RWPE1 (cell line): ENCODE data around the gene MRPS27.

Experiments
- CTCF ChIA-PET: fragments of 350-600 bp; sonication (Branson Sonifier 250); formaldehyde crosslinking; extraction: SDS; loops from one replicate; lab custom pipeline; 2021; lab: Yijun Ruan, JAX
- POLR2A ChIA-PET: fragments of 400-600 bp; formaldehyde crosslinking; extraction: SDS; loops from one replicate; lab custom pipeline; 2020; ENCODE audit warnings: antibody characterized with exemption; ENCODE audit not compliant: low non-redundant PET; lab: Yijun Ruan, JAX
- DNase-seq: peaks from one replicate; pipeline ENCODE4 v3.0.0; 2012; ENCODE audit warnings: low spot score
- H3K27ac ChIP-seq: fragments of 450-650 bp; 2 replicates; pipeline ENCODE4 v1.5.1; 2017
- TF ChIP-seq, protein P1 (sequence below): fragments of 450-650 bp; conservative IDR thresholded peaks from 2 replicates; pipeline ENCODE4 v1.5.1; 2017; ENCODE audit warnings: low read depth, mild to moderate bottlenecking

The MRPS27 gene

GRCh38 chr5:72245546-72245945 lies 74.5 kb downstream of the MRPS27 start:
- no peak overlapping the region for H3K27ac ChIP-seq
- POLR2A ChIA-PET = no interaction called here
- CTCF ChIA-PET = interaction anchor here (0.9 kb wide), 2 partner anchors 17 to 162 kb away, joined by 3 to 5 read pairs; no protein-coding TSS in a partner anchor
- no peak for DNase-seq
- TF ChIP-seq, protein P1, sequence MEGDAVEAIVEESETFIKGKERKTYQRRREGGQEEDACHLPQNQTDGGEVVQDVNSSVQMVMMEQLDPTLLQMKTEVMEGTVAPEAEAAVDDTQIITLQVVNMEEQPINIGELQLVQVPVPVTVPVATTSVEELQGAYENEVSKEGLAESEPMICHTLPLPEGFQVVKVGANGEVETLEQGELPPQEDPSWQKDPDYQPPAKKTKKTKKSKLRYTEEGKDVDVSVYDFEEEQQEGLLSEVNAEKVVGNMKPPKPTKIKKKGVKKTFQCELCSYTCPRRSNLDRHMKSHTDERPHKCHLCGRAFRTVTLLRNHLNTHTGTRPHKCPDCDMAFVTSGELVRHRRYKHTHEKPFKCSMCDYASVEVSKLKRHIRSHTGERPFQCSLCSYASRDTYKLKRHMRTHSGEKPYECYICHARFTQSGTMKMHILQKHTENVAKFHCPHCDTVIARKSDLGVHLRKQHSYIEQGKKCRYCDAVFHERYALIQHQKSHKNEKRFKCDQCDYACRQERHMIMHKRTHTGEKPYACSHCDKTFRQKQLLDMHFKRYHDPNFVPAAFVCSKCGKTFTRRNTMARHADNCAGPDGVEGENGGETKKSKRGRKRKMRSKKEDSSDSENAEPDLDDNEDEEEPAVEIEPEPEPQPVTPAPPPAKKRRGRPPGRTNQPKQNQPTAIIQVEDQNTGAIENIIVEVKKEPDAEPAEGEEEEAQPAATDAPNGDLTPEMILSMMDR = no peak

GRCh38 chr5:72244862-72245371 lies 75.1 kb downstream of the MRPS27 start:
- POLR2A ChIA-PET = no interaction called here
- DNase-seq = peak; percentile 16
- TF ChIP-seq, protein P1 = peak; percentile 32; the same call in 1 of the 2 replicates
- CTCF ChIA-PET = interaction anchor here (0.9 kb wide), 2 partner anchors 18 to 162 kb away, joined by 3 to 5 read pairs; no protein-coding TSS in a partner anchor
- H3K27ac ChIP-seq = no peak overlapping the region

DNA sequence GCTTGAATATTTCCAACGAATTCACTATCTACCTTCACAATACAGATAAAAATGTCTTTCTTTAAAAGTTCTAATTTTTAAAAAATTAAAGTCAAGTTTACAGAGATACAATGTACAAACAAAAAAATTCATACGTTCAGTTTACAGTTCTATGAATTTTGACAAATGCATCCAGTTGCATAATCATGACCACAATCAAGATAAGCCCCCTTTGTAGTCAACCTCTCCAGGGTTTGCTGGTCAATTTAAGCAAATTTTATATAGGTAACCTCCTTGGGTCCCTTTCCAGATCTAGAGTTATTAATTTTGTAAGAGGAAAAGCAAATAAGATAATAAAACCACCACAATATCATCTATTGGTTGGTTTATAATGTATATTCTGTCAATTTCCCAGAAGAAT lies 76.3 kb downstream of the MRPS27 start:
- ChIA-PET POLR2A (no interaction called here), CTCF (interaction anchor here (0.6 kb wide), 1 partner anchor 210 kb away, joined by 3 read pairs; no protein-coding TSS in a partner anchor)
- no peak overlapping the region for H3K27ac ChIP-seq
- TF ChIP-seq, protein P1 = no peak
- DNase-seq = no peak

DNA sequence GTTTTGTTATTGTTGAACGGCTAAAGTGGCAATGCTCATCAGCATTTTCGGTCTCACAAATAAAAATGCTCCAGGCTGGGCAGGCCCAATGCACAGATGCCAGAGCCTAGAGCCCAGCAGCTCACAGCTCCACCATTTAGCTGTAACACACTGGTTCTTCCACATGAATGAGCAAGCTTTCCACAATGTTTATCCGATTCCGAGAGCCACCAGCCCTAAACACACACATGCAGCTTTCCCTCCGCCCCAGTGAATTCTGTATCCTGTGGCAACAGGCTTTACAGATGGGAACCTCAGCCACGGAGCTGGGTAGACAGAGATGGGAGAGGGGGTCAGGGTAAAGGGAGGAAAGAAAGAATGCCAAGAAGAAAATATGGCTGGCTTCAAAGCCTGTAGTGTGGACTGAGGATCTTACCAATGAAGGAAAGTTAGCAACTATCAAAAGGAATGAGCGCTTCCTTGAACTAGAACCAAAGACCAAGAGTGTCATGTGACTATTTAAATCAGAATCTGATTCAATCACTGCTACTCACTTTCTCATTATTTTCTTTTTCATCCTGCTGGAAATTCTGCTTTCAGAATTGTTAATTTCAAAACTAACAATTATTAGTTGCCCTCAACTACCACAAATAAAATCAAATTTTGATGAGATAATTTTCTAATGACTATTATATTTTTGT lies 77.1 kb downstream of the MRPS27 start:
- ChIA-PET CTCF (interaction anchor here (0.7 kb wide), 1 partner anchor 120 kb away, joined by 3 read pairs; no protein-coding TSS in a partner anchor), POLR2A (no interaction called here)
- DNase-seq = no peak
- TF ChIP-seq, protein P1 = no peak
- H3K27ac ChIP-seq = no peak overlapping the region

- no peak for DNase-seq
- CTCF ChIA-PET = no interaction called here
- POLR2A ChIA-PET = no interaction called here
- TF ChIP-seq, protein P1 = no peak
- H3K27ac ChIP-seq = no peak overlapping the region
Observed at GRCh38 chr5:72241346-72242003, 78.6 kb downstream of the MRPS27 start.

DNA sequence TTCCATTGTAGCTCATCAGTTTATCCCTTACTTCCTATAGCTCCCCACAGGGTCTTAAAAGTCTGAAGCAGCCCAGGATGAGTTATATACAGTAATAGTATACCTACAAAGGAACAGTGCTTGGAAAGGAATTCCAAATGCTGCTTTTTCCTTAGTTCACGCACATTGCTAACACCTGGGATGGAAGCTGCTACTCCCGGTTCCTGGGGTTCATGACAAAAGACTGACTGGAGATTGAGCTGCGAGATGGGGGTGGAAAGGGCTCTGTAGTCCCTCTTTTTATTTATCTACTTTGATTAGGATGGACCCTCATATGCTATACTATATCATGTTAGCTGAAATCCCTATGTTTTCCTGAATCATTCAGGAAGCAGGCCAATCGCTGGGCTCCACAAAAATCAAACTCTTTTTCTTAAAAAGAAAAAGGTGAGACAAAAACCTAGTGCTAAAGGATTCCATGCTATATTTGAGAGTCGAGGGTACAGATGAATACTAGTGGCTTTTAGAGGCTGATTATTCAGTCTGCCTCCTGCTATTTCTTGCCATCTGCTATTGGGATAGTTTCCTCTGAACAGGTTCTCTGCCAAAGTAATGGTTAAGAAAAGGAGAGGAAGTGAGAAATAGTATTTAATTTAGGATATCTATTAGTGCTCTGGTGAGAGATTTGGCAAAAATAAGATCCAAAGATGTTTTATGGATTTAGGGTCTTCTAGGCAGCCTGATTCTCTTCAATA lies 81.2 kb downstream of the MRPS27 start:
- POLR2A ChIA-PET = no interaction called here
- CTCF ChIA-PET = no interaction called here
- H3K27ac ChIP-seq = no peak overlapping the region
- TF ChIP-seq, protein P1 = no peak
- no peak for DNase-seq
